ENCODE results near the gene TP53I13. TPM values are rescaled to one million over a fixed set of nuclear protein-coding genes. Genes with fewer than 3 reads are reported as not detected.
A peak's percentile ranks its signal among the peaks of the same experiment; 100 is the strongest.

Gene TP53I13
- total and polyA plus RNA-seq, 5 donors from 2014 or later: 22.2 to 87.4 (median 28.6) TPM

DNA sequence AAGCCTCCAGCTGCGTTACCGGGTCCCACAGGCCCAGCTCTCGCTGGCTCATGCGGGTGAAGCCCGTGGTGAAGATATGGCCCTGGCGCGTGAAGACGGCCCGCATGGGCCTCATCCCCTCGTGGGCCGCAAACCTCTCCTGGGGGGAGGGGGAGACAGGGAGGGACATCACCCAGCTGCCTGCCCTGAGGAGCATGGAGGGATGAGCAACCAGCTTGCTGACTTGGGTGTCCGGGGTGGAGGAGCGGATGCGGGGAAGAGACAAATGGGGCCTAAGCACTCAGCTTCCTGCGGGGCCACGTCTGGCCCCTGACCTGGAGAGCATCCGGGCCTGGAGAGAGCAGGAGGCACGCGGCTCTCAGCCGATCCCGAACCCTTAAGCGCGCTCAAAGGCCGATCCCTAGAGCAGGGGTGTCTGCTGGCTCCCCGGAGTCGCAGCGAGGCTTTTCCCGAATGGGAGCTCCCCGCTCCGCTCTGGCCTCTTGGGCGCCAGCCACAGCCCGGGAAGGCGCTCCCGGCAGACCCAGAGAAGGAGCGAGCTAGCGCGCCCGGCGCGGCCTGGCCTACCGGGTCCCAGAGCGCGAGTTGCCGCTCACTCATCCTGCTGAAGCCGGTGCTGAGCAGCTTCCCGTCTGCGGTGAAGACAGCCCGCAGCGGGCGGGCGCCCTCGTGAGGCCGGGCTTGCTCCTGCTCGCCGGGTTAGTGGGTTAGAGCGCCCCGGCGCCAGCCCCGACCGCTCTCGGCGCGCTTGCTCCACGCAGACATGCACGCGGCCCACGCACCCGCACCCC lies 49.2 kb downstream of the TP53I13 start:
- peaks cover 4 to 56% (median 29%) of the 10 kb centered on the region in 4 donors for H3K4me1 Mint-ChIP-seq
- peak overlapping the region; percentile 59 for H3K4me3 ChIP-seq (ENCODE audit: low read depth, low read length)
- DNase-seq (peak; percentile 82 to 92 (median 84)), ATAC-seq (ENCODE audit: low read depth in 2 of 2) (peak; percentile 39 to 44)
- H3K4me3 Mint-ChIP-seq: peak overlapping the region; percentile 90 to 95 (median 92)
- H3K27ac ChIP-seq (ENCODE audit: insufficient read depth, low read length, poor library complexity, severe bottlenecking): peak overlapping the region; percentile 70
- H3K36me3 ChIP-seq (ENCODE audit: control insufficient read depth, insufficient read depth, low read length): no peaks in the 10 kb centered on the region
- H3K27me3 ChIP-seq (ENCODE audit: control insufficient read depth, insufficient read depth, low read length): no peaks in the 10 kb centered on the region
- H3K9me3 Mint-ChIP-seq: no peaks in the 10 kb centered on the region
- H3K27ac Mint-ChIP-seq: peak overlapping the region in 2 of 3 donors; percentile 67 to 91
- peaks cover 7% of the 10 kb centered on the region for H3K27me3 Mint-ChIP-seq
- H3K4me1 ChIP-seq (ENCODE audit: control insufficient read depth, insufficient read depth, low read length, poor library complexity, severe bottlenecking): peaks cover 70% of the 10 kb centered on the region
- no peaks in the 10 kb centered on the region for H3K36me3 Mint-ChIP-seq
- no peaks in the 10 kb centered on the region for H3K9me3 ChIP-seq (ENCODE audit: control insufficient read depth in 2 of 2, low read length in 2 of 2)

DNA sequence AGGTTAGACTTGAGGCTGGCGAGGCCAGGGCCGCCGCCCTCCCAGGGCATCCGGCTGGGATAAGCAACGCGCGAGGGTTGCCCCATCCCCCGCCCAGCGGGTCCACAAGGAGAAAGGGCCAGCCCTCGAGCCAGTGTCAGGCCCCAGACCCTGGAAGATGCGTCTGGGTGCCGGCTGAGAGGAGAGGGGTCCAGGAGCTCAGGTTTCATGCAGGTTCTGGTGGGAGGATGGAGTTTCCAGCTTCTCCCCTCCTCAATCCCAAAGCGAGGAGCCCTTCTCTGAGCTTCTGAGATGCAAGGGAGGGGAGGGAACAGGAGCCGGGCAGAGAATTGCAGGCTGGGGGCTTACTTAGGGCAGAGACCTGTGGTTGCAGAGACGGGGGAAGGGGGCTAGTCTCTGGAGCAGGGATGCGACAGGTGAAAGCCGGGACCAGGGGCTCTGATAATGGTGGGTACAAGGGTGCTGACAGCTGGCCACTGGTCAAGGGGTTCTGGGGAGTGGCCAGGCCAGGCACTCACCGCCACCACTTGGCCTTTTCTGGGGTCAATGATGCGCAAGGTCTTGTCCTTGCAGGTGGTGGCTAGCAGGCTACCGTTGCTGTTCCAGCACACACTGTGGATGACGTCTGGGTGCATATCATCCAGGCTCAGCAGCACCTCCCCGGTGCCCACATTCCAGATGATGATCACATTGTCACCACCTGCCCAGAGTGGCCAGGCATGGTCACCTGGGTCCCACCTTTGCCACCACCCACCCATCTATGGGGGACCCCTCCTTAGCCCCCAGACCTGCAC lies 50.0 kb downstream of the TP53I13 start:
- Histone ChIP-seq H3K27me3 (ENCODE audit: control insufficient read depth, insufficient read depth, low read length) (no peaks in the 10 kb centered on the region), H3K36me3 (ENCODE audit: control insufficient read depth, insufficient read depth, low read length) (no peaks in the 10 kb centered on the region), H3K4me1 (ENCODE audit: control insufficient read depth, insufficient read depth, low read length, poor library complexity, severe bottlenecking) (peaks cover 67% of the 10 kb centered on the region), H3K4me3 (ENCODE audit: low read depth, low read length) (no peak overlapping the region), H3K27ac (ENCODE audit: insufficient read depth, low read length, poor library complexity, severe bottlenecking) (no peak overlapping the region), H3K9me3 (ENCODE audit: control insufficient read depth in 2 of 2, low read length in 2 of 2) (no peaks in the 10 kb centered on the region)
- peaks cover 8 to 64% (median 35%) of the 10 kb centered on the region in 4 donors for H3K4me1 Mint-ChIP-seq
- ATAC-seq (ENCODE audit: low read depth in 2 of 2) (no peak), DNase-seq (no peak)
- H3K27ac Mint-ChIP-seq: no peak overlapping the region
- H3K27me3 Mint-ChIP-seq: peaks cover 7% of the 10 kb centered on the region
- no peaks in the 10 kb centered on the region for H3K9me3 Mint-ChIP-seq
- H3K4me3 Mint-ChIP-seq: peak overlapping the region in 2 of 4 donors; percentile 90 to 92
- H3K36me3 Mint-ChIP-seq: no peaks in the 10 kb centered on the region

DNA sequence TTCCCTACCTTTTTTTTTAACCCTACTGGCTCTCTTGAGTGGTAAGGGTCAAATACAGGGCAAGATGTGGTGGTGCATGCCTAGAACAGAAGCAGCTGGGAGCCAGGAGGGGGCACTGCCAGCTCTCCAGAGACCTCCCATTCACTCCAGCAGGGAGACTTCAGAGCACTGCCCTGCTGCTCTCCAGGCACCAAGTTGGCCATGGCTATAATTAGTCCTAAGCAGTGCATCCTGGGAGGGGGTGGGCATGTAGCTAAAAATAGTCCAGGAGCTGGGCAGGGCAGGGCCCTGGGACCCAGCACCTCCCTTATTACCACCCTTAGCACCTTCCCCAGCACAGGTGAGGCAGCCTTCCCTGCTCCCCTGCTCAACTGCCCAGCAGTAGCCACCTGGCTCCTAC lies 50.8 kb downstream of the TP53I13 start:
- H3K4me1 ChIP-seq (ENCODE audit: control insufficient read depth, insufficient read depth, low read length, poor library complexity, severe bottlenecking): peaks cover 59% of the 10 kb centered on the region
- no peaks in the 10 kb centered on the region for H3K9me3 ChIP-seq (ENCODE audit: control insufficient read depth in 2 of 2, low read length in 2 of 2)
- H3K27ac ChIP-seq (ENCODE audit: insufficient read depth, low read length, poor library complexity, severe bottlenecking): no peak overlapping the region
- H3K27me3 ChIP-seq (ENCODE audit: control insufficient read depth, insufficient read depth, low read length): no peaks in the 10 kb centered on the region
- Mint-ChIP-seq H3K4me1 (peaks cover 9 to 62% (median 36%) of the 10 kb centered on the region in 4 donors), H3K9me3 (no peaks in the 10 kb centered on the region), H3K27me3 (peaks cover 7% of the 10 kb centered on the region), H3K27ac (no peak overlapping the region), H3K36me3 (no peaks in the 10 kb centered on the region), H3K4me3 (peak overlapping the region in 1 of 4 donors; percentile 51)
- no peak for ATAC-seq (ENCODE audit: low read depth in 2 of 2)
- DNase-seq: no peak
- H3K36me3 ChIP-seq (ENCODE audit: control insufficient read depth, insufficient read depth, low read length): no peaks in the 10 kb centered on the region
- no peak overlapping the region for H3K4me3 ChIP-seq (ENCODE audit: low read depth, low read length)

DNA sequence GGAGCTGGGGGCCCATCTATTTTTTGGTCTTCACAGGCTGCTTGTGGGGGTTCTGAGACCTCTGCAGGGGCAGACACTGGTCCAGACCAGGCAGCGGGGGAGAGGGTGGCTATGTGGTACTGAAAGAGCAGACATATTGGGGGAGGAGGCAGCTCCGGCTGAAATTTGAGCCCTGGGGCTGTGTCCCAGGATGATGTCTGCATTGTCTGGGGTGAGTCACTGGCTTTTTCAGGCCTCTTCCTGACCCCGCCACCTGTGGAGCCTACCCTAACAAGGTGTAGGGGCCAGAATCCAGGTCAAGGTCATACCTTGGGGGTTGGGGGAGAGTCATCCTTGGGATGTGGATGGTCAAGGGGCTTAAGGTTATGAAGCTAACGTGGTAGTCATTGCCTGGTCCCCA lies 51.8 kb downstream of the TP53I13 start:
- ATAC-seq (ENCODE audit: low read depth in 2 of 2) (no peak), DNase-seq (no peak)
- Mint-ChIP-seq H3K4me1 (peaks cover 5 to 58% (median 35%) of the 10 kb centered on the region in 4 donors), H3K27ac (no peak overlapping the region), H3K36me3 (no peaks in the 10 kb centered on the region), H3K4me3 (peak overlapping the region in 2 of 4 donors; percentile 70 to 74), H3K9me3 (no peaks in the 10 kb centered on the region), H3K27me3 (peaks cover 7% of the 10 kb centered on the region)
- Histone ChIP-seq H3K4me1 (ENCODE audit: control insufficient read depth, insufficient read depth, low read length, poor library complexity, severe bottlenecking) (peaks cover 49% of the 10 kb centered on the region), H3K4me3 (ENCODE audit: low read depth, low read length) (no peak overlapping the region), H3K27ac (ENCODE audit: insufficient read depth, low read length, poor library complexity, severe bottlenecking) (no peak overlapping the region), H3K27me3 (ENCODE audit: control insufficient read depth, insufficient read depth, low read length) (no peaks in the 10 kb centered on the region), H3K36me3 (ENCODE audit: control insufficient read depth, insufficient read depth, low read length) (no peaks in the 10 kb centered on the region), H3K9me3 (ENCODE audit: control insufficient read depth in 2 of 2, low read length in 2 of 2) (no peaks in the 10 kb centered on the region)

- H3K9me3 Mint-ChIP-seq: no peaks in the 10 kb centered on the region
- H3K27me3 Mint-ChIP-seq: peaks cover 7% of the 10 kb centered on the region
- no peaks in the 10 kb centered on the region for H3K36me3 ChIP-seq (ENCODE audit: control insufficient read depth, insufficient read depth, low read length)
- H3K27ac Mint-ChIP-seq: no peak overlapping the region
- H3K4me3 Mint-ChIP-seq: peak overlapping the region; percentile 66 to 85 (median 72)
- no peak overlapping the region for H3K27ac ChIP-seq (ENCODE audit: insufficient read depth, low read length, poor library complexity, severe bottlenecking)
- no peaks in the 10 kb centered on the region for H3K27me3 ChIP-seq (ENCODE audit: control insufficient read depth, insufficient read depth, low read length)
- H3K4me1 Mint-ChIP-seq: peaks cover 5 to 57% (median 35%) of the 10 kb centered on the region in 4 donors
- no peak overlapping the region for H3K4me3 ChIP-seq (ENCODE audit: low read depth, low read length)
- H3K36me3 Mint-ChIP-seq: no peaks in the 10 kb centered on the region
- H3K4me1 ChIP-seq (ENCODE audit: control insufficient read depth, insufficient read depth, low read length, poor library complexity, severe bottlenecking): peaks cover 42% of the 10 kb centered on the region
- ATAC-seq (ENCODE audit: low read depth in 2 of 2) (no peak), DNase-seq (no peak)
- H3K9me3 ChIP-seq (ENCODE audit: control insufficient read depth in 2 of 2, low read length in 2 of 2): no peaks in the 10 kb centered on the region
Measured at GRCh38 chr17:29620779-29621500, 52.4 kb downstream of the TP53I13 start.

DNA sequence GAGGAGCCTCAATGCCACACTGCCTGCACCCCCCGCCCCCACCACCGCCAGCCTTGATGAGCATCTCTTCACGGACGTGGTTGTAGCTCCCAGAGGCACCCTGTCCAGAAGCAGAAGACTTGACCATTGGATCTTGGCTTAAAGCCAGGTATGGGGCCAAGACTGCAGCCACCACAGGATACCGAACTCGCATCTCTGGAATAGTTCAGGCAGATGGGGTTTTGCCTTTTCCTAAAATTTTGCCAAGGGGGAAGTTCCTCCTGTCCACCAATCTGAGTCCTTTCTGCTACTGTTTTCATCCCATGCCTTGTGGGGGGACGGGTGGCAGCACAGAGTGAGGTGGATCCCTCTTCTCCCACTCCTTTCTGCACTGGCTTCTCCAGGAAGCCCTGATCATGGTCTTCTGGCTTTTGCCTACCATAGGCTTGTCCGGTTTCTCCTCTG lies 53.3 kb downstream of the TP53I13 start:
- ATAC-seq (ENCODE audit: low read depth in 2 of 2) (no peak), DNase-seq (no peak)
- Mint-ChIP-seq H3K27me3 (peaks cover 5% of the 10 kb centered on the region), H3K4me3 (peak overlapping the region; percentile 83 to 90 (median 84)), H3K4me1 (peaks cover 8 to 54% (median 32%) of the 10 kb centered on the region in 4 donors), H3K27ac (peak overlapping the region in 2 of 3 donors; percentile 28 to 46), H3K36me3 (no peaks in the 10 kb centered on the region), H3K9me3 (no peaks in the 10 kb centered on the region)
- Histone ChIP-seq H3K9me3 (ENCODE audit: control insufficient read depth in 2 of 2, low read length in 2 of 2) (no peaks in the 10 kb centered on the region), H3K4me1 (ENCODE audit: control insufficient read depth, insufficient read depth, low read length, poor library complexity, severe bottlenecking) (peaks cover 34% of the 10 kb centered on the region), H3K27me3 (ENCODE audit: control insufficient read depth, insufficient read depth, low read length) (no peaks in the 10 kb centered on the region), H3K27ac (ENCODE audit: insufficient read depth, low read length, poor library complexity, severe bottlenecking) (no peak overlapping the region), H3K36me3 (ENCODE audit: control insufficient read depth, insufficient read depth, low read length) (no peaks in the 10 kb centered on the region), H3K4me3 (ENCODE audit: low read depth, low read length) (no peak overlapping the region)
